Urinary bladder (tissue), 4 donors: ENCODE data around the gene CDKN2D. TPM values are rescaled to one million over a fixed set of nuclear protein-coding genes. Genes with fewer than 3 reads are reported as not detected.
A peak's percentile ranks its signal among the peaks of the same experiment; 100 is the strongest.

Experiments used
- DNase-seq: peaks from one replicate; pipeline ENCODE4 v3.0.0-alpha.2; 2015; ENCODE audit errors: extremely low spot score
- H3K27ac ChIP-seq: one replicate; pipeline ENCODE4 v1.5.1; 2013; ENCODE audit warnings: low read depth, mild to moderate bottlenecking, moderate library complexity
- H3K36me3 ChIP-seq: one replicate; pipeline ENCODE4 v1.6.1; 2013; ENCODE audit warnings: mild to moderate bottlenecking, moderate library complexity; ENCODE audit not compliant: insufficient read depth
- H3K4me1 ChIP-seq: one replicate; pipeline ENCODE4 v1.6.1; 2013; ENCODE audit warnings: mild to moderate bottlenecking, moderate library complexity; ENCODE audit not compliant: insufficient read depth
- H3K4me3 ChIP-seq: one replicate; pipeline ENCODE4 v1.5.1; 2013; ENCODE audit warnings: low read depth, low read length
- WGBS: extraction: QIAGEN DNeasy Blood & Tissue Kit; methylation state at CpG from one replicate; pipeline ENCODE4 v1.1.7; 2013; 5-methylcytosine and 5-hydroxymethylcytosine counted together
- polyA plus RNA-seq: library from polyadenylated mRNA; stranded (reverse); fragments of 200-250 nt; gene quantifications from one replicate; pipeline ENCODE4 v1.2.3, GENCODE V29; 2013
- small RNA-seq: library from RNA; depleted of rRNA; stranded (forward); fragments of <200 nt; gene quantifications from one replicate; pipeline ENCODE3, GENCODE V24; 2014
- total RNA-seq: library from RNA; depleted of rRNA; stranded (reverse); fragments of >200 nt; gene quantifications from one replicate; pipeline ENCODE4 v1.2.3, GENCODE V29; 2014
- donor health status: healthy with polysubstance abuse.
- donor health status: healthy.

The CDKN2D gene
- total and polyA plus RNA-seq, 2 donors = 6.2 to 24.7 TPM

DNA sequence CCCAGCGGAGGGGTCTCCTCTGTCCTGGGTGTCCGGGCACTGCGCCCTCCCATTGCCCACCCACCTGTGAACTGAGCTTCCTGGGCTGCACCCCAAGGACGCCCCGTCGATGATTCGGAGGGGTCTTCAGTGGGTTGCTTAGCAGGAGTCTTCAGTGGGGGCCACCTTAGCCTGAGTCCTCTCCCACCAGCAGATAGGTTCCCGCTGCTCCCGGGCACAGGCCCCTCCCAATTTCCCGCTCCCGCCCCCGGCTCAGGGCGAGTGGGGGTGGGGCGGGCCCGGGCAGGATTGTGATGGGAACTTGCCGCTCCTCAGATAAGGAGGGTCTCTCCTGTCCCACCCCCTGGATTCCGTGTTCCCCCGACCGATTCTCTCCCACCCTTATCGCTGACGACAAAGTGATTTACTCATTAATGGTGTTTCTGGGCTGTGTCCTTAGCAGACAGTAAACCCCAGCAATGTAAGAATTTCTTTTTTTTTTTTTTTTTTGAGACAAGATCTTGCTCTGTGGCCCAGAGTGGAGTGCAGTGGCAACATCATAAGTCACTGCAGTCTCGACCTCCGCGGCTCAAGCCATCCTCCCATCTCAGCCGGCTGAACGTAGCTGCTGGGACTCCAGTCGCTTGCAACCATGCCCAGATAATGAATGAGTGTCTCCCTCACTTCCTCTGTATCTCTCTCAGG lies 50.9 kb downstream of the CDKN2D start:
- Histone ChIP-seq H3K27ac (peak overlapping the region; percentile 30), H3K4me3 (peak overlapping the region; percentile 38), H3K4me1 (peaks cover 2% of the 10 kb centered on the region), H3K36me3 (no peaks in the 10 kb centered on the region)
- WGBS = 1% methylated on average over 27 of the region's 27 CpGs
- no peak for DNase-seq

DNA sequence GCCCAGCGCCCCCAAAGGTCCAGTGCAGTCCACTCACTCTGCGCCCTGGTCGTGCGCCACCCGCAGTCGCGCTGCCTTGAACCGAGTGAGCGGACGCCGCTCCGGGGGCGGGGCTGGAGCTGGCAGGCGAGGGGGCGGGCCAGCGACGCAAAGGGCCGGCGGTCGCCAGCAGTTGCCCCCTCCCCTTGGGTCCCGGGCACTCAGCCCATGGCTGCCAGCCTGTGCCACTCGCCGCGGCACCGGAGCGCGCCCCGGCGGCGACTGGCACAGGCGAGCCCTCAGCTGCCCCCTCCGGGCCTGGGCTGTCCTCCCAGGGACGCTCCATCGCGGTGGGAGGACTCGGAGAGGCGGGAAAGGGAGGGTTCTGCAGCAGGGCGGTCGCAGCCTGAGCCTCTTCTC lies 51.4 kb downstream of the CDKN2D start, which contains the start of gene S1PR5:
S1PR5 (minus strand) TSS at position 87 of the 399 bp plus-strand sequence. CDS start 2,436 bp downstream, outside the sequence.
- under 1% methylated on average over 39 of the region's 39 CpGs for WGBS
- H3K36me3 ChIP-seq = no peaks in the 10 kb centered on the region
- peak within 1 kb of the TSS; percentile 38 for H3K4me3 ChIP-seq
- H3K27ac ChIP-seq = peak within 1 kb of the TSS; percentile 30
- H3K4me1 ChIP-seq = peaks cover 2% of the 10 kb centered on the region
- no peak for DNase-seq

DNA sequence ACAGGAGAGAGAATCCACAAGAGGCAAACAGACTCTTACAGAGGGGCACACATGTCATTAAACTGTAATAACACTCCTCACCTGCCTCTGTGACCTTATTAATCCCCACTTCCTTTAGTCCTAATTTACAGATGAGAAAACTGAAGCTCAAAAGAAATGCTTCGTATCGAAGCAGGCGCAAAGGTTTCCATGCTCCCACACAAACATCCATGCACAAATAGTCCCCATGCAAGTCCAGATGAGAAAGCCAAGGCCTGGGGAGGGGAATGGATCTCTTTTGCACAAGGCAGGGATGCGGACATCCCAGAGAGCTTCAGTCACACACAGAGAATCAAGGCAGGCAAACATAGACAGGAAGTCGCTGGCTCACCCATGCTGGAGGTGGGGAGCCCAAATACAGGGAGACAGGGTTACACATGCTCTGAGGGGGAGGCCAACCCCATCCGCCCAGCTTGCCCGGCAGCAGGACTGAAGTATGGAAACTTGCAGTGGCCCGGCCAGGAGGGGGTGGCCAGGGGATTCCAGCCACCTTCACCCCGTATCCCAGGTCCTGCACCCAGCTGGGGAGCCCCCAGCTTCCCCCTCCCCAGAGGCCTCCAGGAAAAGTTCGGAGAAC lies 52.0 kb downstream of the CDKN2D start:
- no peaks in the 10 kb centered on the region for H3K36me3 ChIP-seq
- peaks cover 2% of the 10 kb centered on the region for H3K4me1 ChIP-seq
- DNase-seq = no peak
- H3K27ac ChIP-seq = peak overlapping the region; percentile 6
- 38% methylated on average over 10 of the region's 10 CpGs for WGBS
- peak overlapping the region; percentile 38 for H3K4me3 ChIP-seq

Small RNA genes within 50 kb of the gene (small RNA-seq; reads per million reads assigned to genes)
- gene MIR1238 (not detected), gene RNU7-140P (not detected)

Other genes starting within 250 kb of the CDKN2D start
- gene RAVER1, start 235.4 kb downstream of the CDKN2D start, total RNA-seq = 8.5 TPM
- 27.0 TPM for gene RAVER1, start 235.4 kb downstream of the CDKN2D start, polyA plus RNA-seq
- 3.8 TPM for gene ICAM3, start 229.4 kb downstream of the CDKN2D start, total RNA-seq
- gene ICAM3, start 229.4 kb downstream of the CDKN2D start, polyA plus RNA-seq = 9.7 TPM
- gene TYK2, start 188.4 kb downstream of the CDKN2D start, total RNA-seq = 55.5 TPM
- gene TYK2, start 188.4 kb downstream of the CDKN2D start, polyA plus RNA-seq = 72.1 TPM
- 59.5 TPM for gene CDC37, start 165.4 kb downstream of the CDKN2D start, total RNA-seq
- 203 TPM for gene CDC37, start 165.4 kb downstream of the CDKN2D start, polyA plus RNA-seq
- 5.6 TPM for gene PDE4A, start 148.4 kb downstream of the CDKN2D start, total RNA-seq
- gene PDE4A, start 148.4 kb downstream of the CDKN2D start, polyA plus RNA-seq = 18.6 TPM
- gene KEAP1, start 65.6 kb downstream of the CDKN2D start, total RNA-seq = 30.4 TPM
- gene KEAP1, start 65.6 kb downstream of the CDKN2D start, polyA plus RNA-seq = 80.1 TPM
- gene S1PR5, start 51.5 kb downstream of the CDKN2D start, total RNA-seq = 3.2 TPM
- gene S1PR5, start 51.5 kb downstream of the CDKN2D start, polyA plus RNA-seq = 1.8 TPM
- 6.0 TPM for gene ATG4D, start 25.1 kb downstream of the CDKN2D start, total RNA-seq
- 25.9 TPM for gene ATG4D, start 25.1 kb downstream of the CDKN2D start, polyA plus RNA-seq
- gene KRI1, start 3.0 kb downstream of the CDKN2D start, total RNA-seq = 7.7 TPM
- 29.9 TPM for gene KRI1, start 3.0 kb downstream of the CDKN2D start, polyA plus RNA-seq
- gene AP1M2, start 18.3 kb upstream of the CDKN2D start, total RNA-seq = 9.4 TPM
- gene AP1M2, start 18.3 kb upstream of the CDKN2D start, polyA plus RNA-seq = 9.3 TPM
- gene SLC44A2, start 56.6 kb upstream of the CDKN2D start, total RNA-seq = 40.7 TPM
- gene SLC44A2, start 56.6 kb upstream of the CDKN2D start, polyA plus RNA-seq = 76.5 TPM
- 103 TPM for gene ILF3, start 85.4 kb upstream of the CDKN2D start, total RNA-seq
- gene ILF3, start 85.4 kb upstream of the CDKN2D start, polyA plus RNA-seq = 107 TPM
- gene QTRT1, start 132.5 kb upstream of the CDKN2D start, total RNA-seq = 16.3 TPM
- gene QTRT1, start 132.5 kb upstream of the CDKN2D start, polyA plus RNA-seq = 55.3 TPM
- 76.2 TPM for gene DNM2, start 149.1 kb upstream of the CDKN2D start, total RNA-seq
- 87.0 TPM for gene DNM2, start 149.1 kb upstream of the CDKN2D start, polyA plus RNA-seq